Erythroblast (primary cell): ENCODE measurements around the gene PRSS36.

Experiments
- GATA1 ChIP-seq: IDR thresholded peaks from 2 replicates; pipeline ENCODE4 v1.6.1; 2011; ENCODE audit warnings: low read depth, mild to moderate bottlenecking, control low read depth, low read length, moderate library complexity
- POLR2A ChIP-seq: IDR thresholded peaks from 2 replicates; pipeline ENCODE4 v1.6.1; 2011; ENCODE audit warnings: mild to moderate bottlenecking, low read length

GRCh38 chr16:31181102-31181830, 31.4 kb upstream of the PRSS36 start:
- TF ChIP-seq POLR2A (no peak), GATA1 (no peak)
